ENCODE results near the gene CARD16. TPM values are rescaled to one million over a fixed set of nuclear protein-coding genes. Genes with fewer than 3 reads are reported as not detected.
"Not testable (repeated sequence)": the region's sequence is repeated elsewhere in the genome, so short reads cannot be mapped to it uniquely, and the experiment has no call there.

The CARD16 gene
- total RNA-seq, 5 donors from 2014 or later (not counting 1 experiment from before 2014, with no cell fraction given) = 39.0 to 52.3 (median 44.9) TPM

DNA sequence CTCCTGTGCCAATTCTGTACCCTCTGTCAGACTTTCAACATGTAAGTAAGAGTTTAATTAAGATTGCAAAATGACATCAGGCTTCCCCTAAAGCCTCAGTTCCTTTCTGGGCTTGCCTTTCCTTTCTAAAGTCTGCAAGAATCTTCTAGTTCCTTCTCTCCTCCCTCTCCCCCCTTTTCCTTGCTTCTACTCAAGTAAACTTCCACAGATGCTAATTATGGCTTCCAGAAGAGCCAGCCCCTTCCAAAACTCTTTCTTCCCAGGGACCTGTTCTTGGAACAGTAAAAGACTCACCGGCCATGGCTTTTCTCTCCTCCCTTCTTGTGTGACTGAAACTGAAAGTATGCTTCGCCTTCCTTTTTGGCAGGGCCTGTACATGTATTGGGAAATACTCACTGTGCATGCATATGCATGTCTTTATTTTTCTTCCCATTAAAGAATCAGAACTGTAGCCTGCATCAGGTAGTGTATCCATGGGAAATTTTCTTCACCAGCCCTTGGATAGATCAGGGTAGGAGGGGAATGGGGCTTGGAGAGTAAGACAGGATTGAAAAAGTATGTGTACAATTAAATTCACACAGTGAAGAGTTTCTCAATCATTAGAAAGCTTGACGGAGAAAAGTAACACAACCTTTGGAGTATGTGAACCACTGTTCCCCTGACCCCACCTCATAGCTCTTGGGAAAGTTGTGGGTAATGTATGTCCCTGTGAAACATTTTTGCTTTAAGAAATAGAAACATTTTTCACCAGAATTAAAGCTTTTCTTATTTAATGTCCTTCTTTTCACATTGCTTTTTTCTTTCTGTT lies 10.1 kb downstream of the CARD16 start, which contains the start of gene CASP1:
Gene CASP1 (minus strand): TSS at position 332 of the 808 bp plus-strand sequence. CDS start 31 bp downstream, at position 301.
- peak within 1 kb of the TSS; percentile 87 for H3K27ac ChIP-seq (ENCODE audit: low read length)
- no peaks in the 10 kb centered on the region for H3K9me3 ChIP-seq
- H3K27me3 ChIP-seq (replicated peaks in 1 of 2; ENCODE audit: control insufficient read depth in 2 of 2, extremely low read depth in 1 of 2, insufficient read depth in 2 of 2, low read length in 1 of 2) = no peaks in the 10 kb centered on the region
- H3K9me3 Mint-ChIP-seq = no peaks in the 10 kb centered on the region
- ATAC-seq (replicated peaks in 1 of 4) = peak; percentile 80 to 88 (median 86)
- peaks cover 11 to 19% of the 10 kb centered on the region in 2 experiments for H3K4me1 ChIP-seq (ENCODE audit: control insufficient read depth in 1 of 2, extremely low read depth in 1 of 2, insufficient read depth in 2 of 2, low read length in 2 of 2)
- peaks cover 0 to 24% of the 10 kb centered on the region in 2 donors for H3K36me3 ChIP-seq (ENCODE audit: control insufficient read depth in 2 of 2, extremely low read depth in 1 of 2, insufficient read depth in 1 of 2, low read length in 1 of 2)
- H3K4me1 Mint-ChIP-seq = peaks cover 56 to 65% (median 60%) of the 10 kb centered on the region in 3 donors
- ChIA-PET CTCF (interaction anchor here in 1 of 2 donors (0.6 to 1.0 kb wide), 3 partner anchors 9 to 96 kb away, joined by 3 to 4 read pairs (median 3); no protein-coding TSS in a partner anchor), POLR2A (interaction anchor here in 1 of 2 donors (0.6 to 0.7 kb wide), 4 partner anchors 9 to 1622 kb away, joined by 3 to 6 read pairs (median 4); no protein-coding TSS in a partner anchor)
- H3K4me3 ChIP-seq (ENCODE audit: control insufficient read depth in 1 of 2, extremely low read depth in 1 of 2, low read length in 1 of 2) = peak within 1 kb of the TSS; percentile 3 to 63
- H3K36me3 Mint-ChIP-seq = peaks cover 58% of the 10 kb centered on the region
- peak within 1 kb of the TSS; percentile 99 to 100 for H3K27ac Mint-ChIP-seq
- no peaks in the 10 kb centered on the region for H3K27me3 Mint-ChIP-seq
- H3K4me3 Mint-ChIP-seq = peak within 1 kb of the TSS; percentile 89 to 94 (median 93)
- WGBS (ENCODE audit: insufficient coverage) = no CpG with 5 or more reads among the region's 3 CpGs
- peak in 18 of 35 experiments; percentile 3 to 63 (median 18) for DNase-seq

DNA sequence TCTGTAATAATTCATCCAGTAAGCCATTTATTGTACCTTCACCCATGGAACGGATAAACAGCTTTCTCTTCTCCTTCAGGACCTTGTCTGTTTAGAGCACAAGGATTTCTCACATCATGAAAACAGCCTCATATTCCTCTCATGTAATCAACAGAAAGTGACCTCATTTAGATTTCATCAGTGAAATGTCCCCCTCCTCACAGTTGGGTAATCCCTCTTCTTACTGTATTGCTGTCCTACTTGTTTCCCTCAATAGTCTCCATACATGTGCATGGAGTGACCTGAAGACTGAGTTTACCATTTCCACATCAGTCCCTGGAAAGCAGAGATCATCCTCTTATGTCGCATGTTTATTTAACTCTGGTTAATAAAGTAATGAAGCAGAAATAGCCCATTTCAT lies 10.7 kb downstream of the CARD16 start:
- CTCF ChIA-PET = interaction anchor here in 1 of 2 donors (0.6 to 1.0 kb wide), 2 partner anchors 9 to 18 kb away, joined by 5 read pairs; no protein-coding TSS in a partner anchor
- WGBS (ENCODE audit: insufficient coverage) = 50% methylated on average over 1 of the region's 2 CpGs
- H3K27me3 ChIP-seq (replicated peaks in 1 of 2; ENCODE audit: control insufficient read depth in 2 of 2, extremely low read depth in 1 of 2, insufficient read depth in 2 of 2, low read length in 1 of 2); DNase-seq; H3K27me3 Mint-ChIP-seq; H3K9me3 ChIP-seq; H3K9me3 Mint-ChIP-seq: not testable (repeated sequence)
- Histone ChIP-seq H3K4me1 (ENCODE audit: control insufficient read depth in 1 of 2, extremely low read depth in 1 of 2, insufficient read depth in 2 of 2, low read length in 2 of 2) (peaks cover 14 to 19% of the 10 kb centered on the region in 2 experiments), H3K4me3 (ENCODE audit: control insufficient read depth in 1 of 2, extremely low read depth in 1 of 2, low read length in 1 of 2) (peak overlapping the region; percentile 3 to 63), H3K27ac (ENCODE audit: low read length) (peak overlapping the region; percentile 87), H3K36me3 (ENCODE audit: control insufficient read depth in 2 of 2, extremely low read depth in 1 of 2, insufficient read depth in 1 of 2, low read length in 1 of 2) (peaks cover 0 to 26% of the 10 kb centered on the region in 2 donors)
- Mint-ChIP-seq H3K4me1 (peaks cover 51 to 69% (median 64%) of the 10 kb centered on the region in 3 donors), H3K4me3 (peak overlapping the region; percentile 89 to 94 (median 93)), H3K36me3 (peaks cover 58% of the 10 kb centered on the region), H3K27ac (peak overlapping the region; percentile 99 to 100)
- peak in 3 of 4 experiments; percentile 7 to 9 (median 8) for ATAC-seq (replicated peaks in 1 of 4)
- POLR2A ChIA-PET = interaction anchor here (0.6 to 1.5 kb wide), 2 partner anchors 9 to 215 kb away, joined by 4 to 5 read pairs; no protein-coding TSS in a partner anchor

DNA sequence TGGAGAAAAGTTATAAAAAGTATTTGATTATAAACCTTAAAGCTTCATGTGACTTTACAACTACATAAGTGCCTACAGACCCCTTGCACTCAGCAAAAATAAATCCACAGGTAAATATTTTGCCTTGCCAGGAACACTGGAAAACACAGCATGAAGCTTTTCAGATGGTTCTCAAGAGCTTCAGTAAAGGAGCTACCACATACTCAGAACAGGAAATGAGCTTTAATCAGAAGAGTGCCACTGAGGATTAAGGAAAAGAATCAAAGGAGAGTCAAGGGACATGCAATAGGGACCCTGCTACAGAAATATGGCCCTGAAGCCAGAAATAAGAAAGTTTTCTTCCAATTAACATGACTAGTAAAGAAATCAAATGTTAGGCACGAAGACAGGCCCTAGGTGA lies 11.4 kb downstream of the CARD16 start:
- POLR2A ChIA-PET = interaction anchor here (0.6 to 1.5 kb wide), 3 partner anchors 10 to 215 kb away, joined by 3 to 5 read pairs (median 4); no protein-coding TSS in a partner anchor
- H3K36me3 Mint-ChIP-seq = peaks cover 60% of the 10 kb centered on the region

DNA sequence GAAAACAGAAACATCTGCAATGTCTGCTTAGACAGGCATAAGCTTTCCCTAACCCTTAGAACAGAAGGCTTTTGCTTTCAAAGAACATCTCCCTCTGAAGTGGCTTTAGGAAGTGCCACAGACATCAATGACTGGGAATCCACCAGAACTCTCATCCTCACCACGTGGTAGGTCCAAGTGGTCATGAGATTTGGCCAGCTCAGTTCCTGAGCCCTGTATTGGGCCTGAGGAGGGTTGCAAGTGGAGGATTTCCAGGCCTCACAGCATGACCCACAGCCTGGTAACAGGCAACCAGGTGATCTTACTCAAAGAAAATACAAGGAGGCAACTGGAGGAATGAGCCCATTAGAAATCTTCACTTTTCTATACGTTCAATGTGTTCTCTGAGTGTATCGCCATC lies 11.8 kb downstream of the CARD16 start:
- Histone ChIP-seq H3K36me3 (ENCODE audit: control insufficient read depth in 2 of 2, extremely low read depth in 1 of 2, insufficient read depth in 1 of 2, low read length in 1 of 2) (peaks cover 0 to 34% of the 10 kb centered on the region in 2 donors), H3K9me3 (no peaks in the 10 kb centered on the region), H3K27ac (ENCODE audit: low read length) (peak overlapping the region; percentile 87), H3K4me3 (ENCODE audit: control insufficient read depth in 1 of 2, extremely low read depth in 1 of 2, low read length in 1 of 2) (peak overlapping the region; percentile 30 to 63), H3K27me3 (replicated peaks in 1 of 2; ENCODE audit: control insufficient read depth in 2 of 2, extremely low read depth in 1 of 2, insufficient read depth in 2 of 2, low read length in 1 of 2) (no peaks in the 10 kb centered on the region), H3K4me1 (ENCODE audit: control insufficient read depth in 1 of 2, extremely low read depth in 1 of 2, insufficient read depth in 2 of 2, low read length in 2 of 2) (peaks cover 14 to 19% of the 10 kb centered on the region in 2 experiments)
- Mint-ChIP-seq H3K27ac (peak overlapping the region; percentile 99 to 100), H3K4me1 (peaks cover 58 to 77% (median 74%) of the 10 kb centered on the region in 3 donors), H3K36me3 (peaks cover 60% of the 10 kb centered on the region), H3K27me3 (no peaks in the 10 kb centered on the region), H3K9me3 (no peaks in the 10 kb centered on the region), H3K4me3 (peak overlapping the region; percentile 89 to 94 (median 93))
- ATAC-seq (replicated peaks in 1 of 4) (peak in 1 of 4 experiments; percentile 41), DNase-seq (peak in 1 of 35 experiments; percentile 24)
- ChIA-PET POLR2A (interaction anchor here in 1 of 2 donors (0.6 to 1.5 kb wide), 3 partner anchors 10 to 49 kb away, joined by 3 to 5 read pairs (median 3); no protein-coding TSS in a partner anchor), CTCF (interaction anchor here (0.6 to 1.0 kb wide), 3 partner anchors 10 to 209 kb away, joined by 3 to 5 read pairs (median 3); no protein-coding TSS in a partner anchor)
- no CpG with 5 or more reads among the region's 3 CpGs for WGBS (ENCODE audit: insufficient coverage)

More for the DNA sequence above, 11.4 kb downstream of the CARD16 start:
- Histone ChIP-seq H3K4me1 (ENCODE audit: control insufficient read depth in 1 of 2, extremely low read depth in 1 of 2, insufficient read depth in 2 of 2, low read length in 2 of 2) (peaks cover 14 to 19% of the 10 kb centered on the region in 2 experiments), H3K4me3 (ENCODE audit: control insufficient read depth in 1 of 2, extremely low read depth in 1 of 2, low read length in 1 of 2) (peak overlapping the region; percentile 30 to 63), H3K27me3 (replicated peaks in 1 of 2; ENCODE audit: control insufficient read depth in 2 of 2, extremely low read depth in 1 of 2, insufficient read depth in 2 of 2, low read length in 1 of 2) (no peaks in the 10 kb centered on the region), H3K36me3 (ENCODE audit: control insufficient read depth in 2 of 2, extremely low read depth in 1 of 2, insufficient read depth in 1 of 2, low read length in 1 of 2) (peaks cover 0 to 31% of the 10 kb centered on the region in 2 donors), H3K27ac (ENCODE audit: low read length) (peak overlapping the region; percentile 87), H3K9me3 (no peaks in the 10 kb centered on the region)
- no peaks in the 10 kb centered on the region for H3K9me3 Mint-ChIP-seq
- no CpG with 5 or more reads among the region's 1 CpG for WGBS (ENCODE audit: insufficient coverage)
- CTCF ChIA-PET = interaction anchor here (0.6 to 1.0 kb wide), 4 partner anchors 10 to 210 kb away, joined by 3 to 5 read pairs (median 4); no protein-coding TSS in a partner anchor
- H3K27me3 Mint-ChIP-seq = no peaks in the 10 kb centered on the region
- H3K27ac Mint-ChIP-seq = peak overlapping the region; percentile 99 to 100
- DNase-seq (peak in 1 of 35 experiments; percentile 34), ATAC-seq (replicated peaks in 1 of 4) (peak; percentile 29 to 59 (median 46))
- peaks cover 57 to 75% (median 70%) of the 10 kb centered on the region in 3 donors for H3K4me1 Mint-ChIP-seq
- peak overlapping the region; percentile 89 to 94 (median 93) for H3K4me3 Mint-ChIP-seq

GRCh38 chr11:105032495-105032894 lies 12.6 kb downstream of the CARD16 start:
- Mint-ChIP-seq H3K9me3 (no peaks in the 10 kb centered on the region), H3K27ac (peak overlapping the region; percentile 63 to 99), H3K36me3 (peaks cover 57% of the 10 kb centered on the region), H3K27me3 (no peaks in the 10 kb centered on the region), H3K4me1 (peaks cover 64 to 80% (median 80%) of the 10 kb centered on the region in 3 donors), H3K4me3 (peak overlapping the region; percentile 89 to 94 (median 93))
- DNase-seq = peak in 1 of 35 experiments; percentile 32
- Histone ChIP-seq H3K4me1 (ENCODE audit: control insufficient read depth in 1 of 2, extremely low read depth in 1 of 2, insufficient read depth in 2 of 2, low read length in 2 of 2) (peaks cover 14 to 19% of the 10 kb centered on the region in 2 experiments), H3K27me3 (replicated peaks in 1 of 2; ENCODE audit: control insufficient read depth in 2 of 2, extremely low read depth in 1 of 2, insufficient read depth in 2 of 2, low read length in 1 of 2) (no peaks in the 10 kb centered on the region), H3K36me3 (ENCODE audit: control insufficient read depth in 2 of 2, extremely low read depth in 1 of 2, insufficient read depth in 1 of 2, low read length in 1 of 2) (peaks cover 0 to 38% of the 10 kb centered on the region in 2 donors), H3K27ac (ENCODE audit: low read length) (peak overlapping the region; percentile 87), H3K9me3 (no peaks in the 10 kb centered on the region), H3K4me3 (ENCODE audit: control insufficient read depth in 1 of 2, extremely low read depth in 1 of 2, low read length in 1 of 2) (peak overlapping the region in 1 of 2 donors; percentile 63)
- ATAC-seq (replicated peaks in 1 of 4) = no peak
- WGBS (ENCODE audit: insufficient coverage) = 72% methylated on average over 2 of the region's 2 CpGs
- CTCF ChIA-PET = no interaction called here
- POLR2A ChIA-PET = interaction anchor here in 1 of 2 donors (0.6 kb wide), 2 partner anchors 43 to 48 kb away, joined by 3 to 5 read pairs; no protein-coding TSS in a partner anchor
